Uterus (tissue), 2 donors: Measurements from ENCODE around the gene IP6K1.

ENCODE experiments used
- POLR2A ChIP-seq, 2 donors: fragments of 450-650 bp; IDR thresholded peaks; one replicate each; pipeline ENCODE4 v1.6.1; 2016; ENCODE audit warnings: antibody characterized with exemption in 2 of 2, mild to moderate bottlenecking in 1 of 2, moderate library complexity in 1 of 2
- TF ChIP-seq, protein P1 (sequence below), 4 experiments: fragments of 200-600 bp in 2 of 4; fragments of 450-650 bp in 2 of 4; sonication (generic) in 2 of 4; IDR thresholded peaks; one replicate each; pipeline ENCODE4 v1.5.1; 2016 to 2019; ENCODE audit warnings: antibody characterized with exemption in 4 of 4, mild to moderate bottlenecking in 2 of 4, moderate library complexity in 1 of 4

GRCh38 chr3:49681232-49681522 lies 105.2 kb downstream of the IP6K1 start:
- TF ChIP-seq, protein P1, sequence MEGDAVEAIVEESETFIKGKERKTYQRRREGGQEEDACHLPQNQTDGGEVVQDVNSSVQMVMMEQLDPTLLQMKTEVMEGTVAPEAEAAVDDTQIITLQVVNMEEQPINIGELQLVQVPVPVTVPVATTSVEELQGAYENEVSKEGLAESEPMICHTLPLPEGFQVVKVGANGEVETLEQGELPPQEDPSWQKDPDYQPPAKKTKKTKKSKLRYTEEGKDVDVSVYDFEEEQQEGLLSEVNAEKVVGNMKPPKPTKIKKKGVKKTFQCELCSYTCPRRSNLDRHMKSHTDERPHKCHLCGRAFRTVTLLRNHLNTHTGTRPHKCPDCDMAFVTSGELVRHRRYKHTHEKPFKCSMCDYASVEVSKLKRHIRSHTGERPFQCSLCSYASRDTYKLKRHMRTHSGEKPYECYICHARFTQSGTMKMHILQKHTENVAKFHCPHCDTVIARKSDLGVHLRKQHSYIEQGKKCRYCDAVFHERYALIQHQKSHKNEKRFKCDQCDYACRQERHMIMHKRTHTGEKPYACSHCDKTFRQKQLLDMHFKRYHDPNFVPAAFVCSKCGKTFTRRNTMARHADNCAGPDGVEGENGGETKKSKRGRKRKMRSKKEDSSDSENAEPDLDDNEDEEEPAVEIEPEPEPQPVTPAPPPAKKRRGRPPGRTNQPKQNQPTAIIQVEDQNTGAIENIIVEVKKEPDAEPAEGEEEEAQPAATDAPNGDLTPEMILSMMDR (IDR thresholded peaks at IDR 0.05): no peak
- no peak for TF ChIP-seq POLR2A (IDR thresholded peaks at IDR 0.05)
